ENCODE data around the gene FPR3.

GRCh38 chr19:51820831-51821446 is 26.0 kb downstream of the FPR3 start:
- TF ChIP-seq CTCF (IDR thresholded peaks at IDR 0.05) (no peak), ZFX (IDR thresholded peaks at IDR 0.05; ENCODE audit: borderline replicate concordance) (no peak)
